ENCODE measurements around the gene HIBADH.

Gene HIBADH

DNA sequence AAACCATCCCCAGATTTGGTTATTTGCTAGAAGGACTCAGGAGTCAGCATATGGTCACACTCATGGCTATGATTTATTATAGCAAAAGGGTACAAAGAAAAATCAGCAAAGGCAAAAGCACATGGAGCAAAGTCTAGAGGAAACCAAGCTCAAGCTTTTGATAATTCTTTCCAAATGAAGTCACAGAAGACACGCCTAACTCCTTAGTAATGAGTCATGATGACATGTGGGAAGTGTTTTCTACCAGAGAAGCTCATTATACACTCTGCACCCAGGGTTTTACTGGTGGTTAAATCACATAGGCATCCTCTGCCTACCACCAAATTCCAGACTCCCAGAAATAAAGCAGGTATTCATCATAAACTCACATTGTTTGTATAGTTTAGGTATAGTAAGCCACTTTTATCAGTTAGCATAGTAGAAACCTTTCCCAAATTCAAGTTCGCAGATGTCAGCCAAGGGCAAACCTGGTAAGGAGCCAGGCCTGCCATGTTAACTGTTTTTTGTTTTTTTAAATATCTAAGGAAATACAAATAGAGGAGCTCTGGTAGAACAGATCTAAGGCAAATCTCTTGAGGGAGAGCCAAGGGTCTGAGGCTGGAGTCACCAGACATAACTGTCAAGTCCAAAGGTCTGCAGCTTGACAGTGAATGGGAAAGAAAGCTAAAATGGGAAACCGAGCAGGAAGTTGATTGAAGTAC lies 15.4 kb upstream of the HIBADH start:
- Histone ChIP-seq H3K4me3 (ENCODE audit: low read depth, low read length) (no peak overlapping the region), H3K4me1 (ENCODE audit: control insufficient read depth, insufficient read depth, low read length) (peaks cover 3% of the 10 kb centered on the region), H3K36me3 (ENCODE audit: control insufficient read depth in 2 of 2, insufficient read depth in 1 of 2, low read length in 2 of 2) (no peaks in the 10 kb centered on the region), H3K9me3 (ENCODE audit: control insufficient read depth, insufficient read depth, low read depth, low read length) (no peaks in the 10 kb centered on the region), H3K27ac (ENCODE audit: extremely low read depth, low read depth, low read length) (no peak overlapping the region)
- ChIA-PET POLR2A (interaction anchor here (1.1 to 2.4 kb wide), 2 partner anchors 15 to 478 kb away, joined by 3 to 7 read pairs; partner anchors contain the start of genes HIBADH and HOXA13), CTCF (interaction anchor here (0.6 to 0.9 kb wide), 3 partner anchors 13 to 236 kb away, joined by 3 to 4 read pairs (median 3); no protein-coding TSS in a partner anchor)
- TF ChIP-seq ZBTB21 (tag by site-specific recombination; IDR thresholded peaks at IDR 0.05) (peak; percentile 77), ZFHX2 (tag by site-specific recombination; conservative IDR thresholded peaks at IDR 0.05) (peak; percentile 45; the same call in 1 of the 2 replicates), EGR2 (tag by site-specific recombination; IDR thresholded peaks at IDR 0.05; ENCODE audit: low read depth) (0 out of 2 replicates have a peak, but pooled peaks have one; percentile 6), SETDB1 (IDR thresholded peaks at IDR 0.05; ENCODE audit: insufficient read length, low read length) (no peak), HIC1 (tag by site-specific recombination; IDR thresholded peaks at IDR 0.05) (peak; percentile 77; the same call in 1 of the 2 replicates), PRDM6 (tag by site-specific recombination; IDR thresholded peaks at IDR 0.05) (peak; percentile 65), OSR2 (tag by site-specific recombination; IDR thresholded peaks at IDR 0.05) (peak; percentile 71), ZNF621 (tag by site-specific recombination; IDR thresholded peaks at IDR 0.05) (no peak), ZNF558 (tag by site-specific recombination; IDR thresholded peaks at IDR 0.05) (no peak), KLF9 (tag by site-specific recombination; IDR thresholded peaks at IDR 0.05; ENCODE audit: low read depth) (peak; percentile 37; the same call in 1 of the 2 replicates), BCL11B (tag by site-specific recombination; IDR thresholded peaks at IDR 0.05; ENCODE audit: low read depth) (no peak), ZNF366 (tag by site-specific recombination; conservative IDR thresholded peaks at IDR 0.05) (peak; percentile 41; the same call in 1 of the 2 replicates), ZNF394 (tag by site-specific recombination; IDR thresholded peaks at IDR 0.05; ENCODE audit: borderline replicate concordance) (no peak), ZNF629 (tag by site-specific recombination; IDR thresholded peaks at IDR 0.05) (peak; percentile 87), ZNF473 (tag by site-specific recombination; IDR thresholded peaks at IDR 0.05) (no peak), ZNF785 (tag by site-specific recombination; IDR thresholded peaks at IDR 0.05) (no peak), ZNF221 (tag by site-specific recombination; IDR thresholded peaks at IDR 0.05; ENCODE audit: borderline replicate concordance) (no peak), ZIC2 (tag by site-specific recombination; IDR thresholded peaks at IDR 0.05) (no peak), ZNF510 (tag by site-specific recombination; IDR thresholded peaks at IDR 0.05; ENCODE audit: insufficient replicate concordance) (no peak), KLF7 (tag by site-specific recombination; IDR thresholded peaks at IDR 0.05; ENCODE audit: borderline replicate concordance) (no peak), ZNF639 (tag by site-specific recombination; IDR thresholded peaks at IDR 0.05) (0 out of 2 replicates have a peak, but pooled peaks have one; percentile 29), KLF8 (tag by site-specific recombination; IDR thresholded peaks at IDR 0.05) (0 out of 2 replicates have a peak, but pooled peaks have one; percentile 15)
- TF ChIP-seq, protein P1, sequence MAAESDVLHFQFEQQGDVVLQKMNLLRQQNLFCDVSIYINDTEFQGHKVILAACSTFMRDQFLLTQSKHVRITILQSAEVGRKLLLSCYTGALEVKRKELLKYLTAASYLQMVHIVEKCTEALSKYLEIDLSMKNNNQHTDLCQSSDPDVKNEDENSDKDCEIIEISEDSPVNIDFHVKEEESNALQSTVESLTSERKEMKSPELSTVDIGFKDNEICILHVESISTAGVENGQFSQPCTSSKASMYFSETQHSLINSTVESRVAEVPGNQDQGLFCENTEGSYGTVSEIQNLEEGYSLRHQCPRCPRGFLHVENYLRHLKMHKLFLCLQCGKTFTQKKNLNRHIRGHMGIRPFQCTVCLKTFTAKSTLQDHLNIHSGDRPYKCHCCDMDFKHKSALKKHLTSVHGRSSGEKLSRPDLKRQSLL (tag by site-specific recombination; IDR thresholded peaks at IDR 0.05) = 0 out of 2 replicates have a peak, but pooled peaks have one; percentile 18
- TF ChIP-seq, protein P2, sequence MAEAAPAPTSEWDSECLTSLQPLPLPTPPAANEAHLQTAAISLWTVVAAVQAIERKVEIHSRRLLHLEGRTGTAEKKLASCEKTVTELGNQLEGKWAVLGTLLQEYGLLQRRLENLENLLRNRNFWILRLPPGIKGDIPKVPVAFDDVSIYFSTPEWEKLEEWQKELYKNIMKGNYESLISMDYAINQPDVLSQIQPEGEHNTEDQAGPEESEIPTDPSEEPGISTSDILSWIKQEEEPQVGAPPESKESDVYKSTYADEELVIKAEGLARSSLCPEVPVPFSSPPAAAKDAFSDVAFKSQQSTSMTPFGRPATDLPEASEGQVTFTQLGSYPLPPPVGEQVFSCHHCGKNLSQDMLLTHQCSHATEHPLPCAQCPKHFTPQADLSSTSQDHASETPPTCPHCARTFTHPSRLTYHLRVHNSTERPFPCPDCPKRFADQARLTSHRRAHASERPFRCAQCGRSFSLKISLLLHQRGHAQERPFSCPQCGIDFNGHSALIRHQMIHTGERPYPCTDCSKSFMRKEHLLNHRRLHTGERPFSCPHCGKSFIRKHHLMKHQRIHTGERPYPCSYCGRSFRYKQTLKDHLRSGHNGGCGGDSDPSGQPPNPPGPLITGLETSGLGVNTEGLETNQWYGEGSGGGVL (tag by site-specific recombination; IDR thresholded peaks at IDR 0.05) = no peak
- TF ChIP-seq, protein P3, sequence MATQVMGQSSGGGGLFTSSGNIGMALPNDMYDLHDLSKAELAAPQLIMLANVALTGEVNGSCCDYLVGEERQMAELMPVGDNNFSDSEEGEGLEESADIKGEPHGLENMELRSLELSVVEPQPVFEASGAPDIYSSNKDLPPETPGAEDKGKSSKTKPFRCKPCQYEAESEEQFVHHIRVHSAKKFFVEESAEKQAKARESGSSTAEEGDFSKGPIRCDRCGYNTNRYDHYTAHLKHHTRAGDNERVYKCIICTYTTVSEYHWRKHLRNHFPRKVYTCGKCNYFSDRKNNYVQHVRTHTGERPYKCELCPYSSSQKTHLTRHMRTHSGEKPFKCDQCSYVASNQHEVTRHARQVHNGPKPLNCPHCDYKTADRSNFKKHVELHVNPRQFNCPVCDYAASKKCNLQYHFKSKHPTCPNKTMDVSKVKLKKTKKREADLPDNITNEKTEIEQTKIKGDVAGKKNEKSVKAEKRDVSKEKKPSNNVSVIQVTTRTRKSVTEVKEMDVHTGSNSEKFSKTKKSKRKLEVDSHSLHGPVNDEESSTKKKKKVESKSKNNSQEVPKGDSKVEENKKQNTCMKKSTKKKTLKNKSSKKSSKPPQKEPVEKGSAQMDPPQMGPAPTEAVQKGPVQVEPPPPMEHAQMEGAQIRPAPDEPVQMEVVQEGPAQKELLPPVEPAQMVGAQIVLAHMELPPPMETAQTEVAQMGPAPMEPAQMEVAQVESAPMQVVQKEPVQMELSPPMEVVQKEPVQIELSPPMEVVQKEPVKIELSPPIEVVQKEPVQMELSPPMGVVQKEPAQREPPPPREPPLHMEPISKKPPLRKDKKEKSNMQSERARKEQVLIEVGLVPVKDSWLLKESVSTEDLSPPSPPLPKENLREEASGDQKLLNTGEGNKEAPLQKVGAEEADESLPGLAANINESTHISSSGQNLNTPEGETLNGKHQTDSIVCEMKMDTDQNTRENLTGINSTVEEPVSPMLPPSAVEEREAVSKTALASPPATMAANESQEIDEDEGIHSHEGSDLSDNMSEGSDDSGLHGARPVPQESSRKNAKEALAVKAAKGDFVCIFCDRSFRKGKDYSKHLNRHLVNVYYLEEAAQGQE (tag by site-specific recombination; IDR thresholded peaks at IDR 0.05) = no peak

Measured in HEK293 (cell line).